GM12878 (cell line): ENCODE measurements around the gene TATDN2. TPM values are rescaled to one million over a fixed set of nuclear protein-coding genes. Genes with fewer than 3 reads are reported as not detected.

Source experiments
- BMI1 ChIP-seq: fragments of 450-650 bp; IDR thresholded peaks from 2 replicates; pipeline ENCODE4 v1.6.1; 2016; ENCODE audit warnings: mild to moderate bottlenecking, moderate library complexity, borderline replicate concordance
- CREM ChIP-seq: IDR thresholded peaks from 2 replicates; pipeline ENCODE4 v1.6.1; 2014; ENCODE audit warnings: antibody characterized with exemption, low read depth
- DPF2 ChIP-seq: fragments of 450-650 bp; IDR thresholded peaks from 2 replicates; pipeline ENCODE4 v1.6.1; 2017; ENCODE audit warnings: mild to moderate bottlenecking
- EED ChIP-seq: sonication (generic); IDR thresholded peaks from 2 replicates; pipeline ENCODE4 v1.6.1; 2016; ENCODE audit warnings: antibody characterized with exemption, low read depth
- EZH2 ChIP-seq: IDR thresholded peaks from 2 replicates; pipeline ENCODE4 v1.6.1; 2012; ENCODE audit warnings: low read depth, mild to moderate bottlenecking, control low read depth, inconsistent platforms, low read length, borderline replicate concordance; ENCODE audit not compliant: control insufficient read depth
- GABPA ChIP-seq: IDR thresholded peaks from 2 replicates; pipeline ENCODE4 v1.6.1; 2014; ENCODE audit warnings: antibody characterized with exemption, low read depth, mild to moderate bottlenecking, inconsistent platforms
- IKZF2 ChIP-seq, 2 experiments: fragments of 450-650 bp; IDR thresholded peaks; 2 replicates each; pipeline ENCODE4 v1.6.1; 2017; ENCODE audit warnings: mild to moderate bottlenecking in 2 of 2, moderate library complexity in 2 of 2
- JUNB ChIP-seq: IDR thresholded peaks from 2 replicates; pipeline ENCODE4 v1.6.1; 2016; ENCODE audit warnings: antibody characterized with exemption, mild to moderate bottlenecking
- JUND ChIP-seq: IDR thresholded peaks from 2 replicates; pipeline ENCODE4 v1.6.1; 2012; ENCODE audit warnings: low read depth, mild to moderate bottlenecking, low read length, improper control_type of control experiment, moderate library complexity
- NFYA ChIP-seq: IDR thresholded peaks from 2 replicates; pipeline ENCODE4 v1.6.1; 2011; ENCODE audit warnings: low read depth, mild to moderate bottlenecking, low read length, improper control_type of control experiment, borderline replicate concordance
- NKRF ChIP-seq: fragments of 450-650 bp; conservative IDR thresholded peaks from 2 replicates; pipeline ENCODE4 v1.6.1; 2017; ENCODE audit warnings: mild to moderate bottlenecking, moderate library complexity
- NRF1 ChIP-seq: conservative IDR thresholded peaks from 2 replicates; pipeline ENCODE4 v1.6.1; 2011; ENCODE audit warnings: mild to moderate bottlenecking, low read depth, low read length, improper control_type of control experiment
- PAX5 ChIP-seq: IDR thresholded peaks from 2 replicates; pipeline ENCODE4 v1.6.1; 2011; ENCODE audit warnings: low read depth, low read length, borderline replicate concordance
- POU2F2 ChIP-seq: IDR thresholded peaks from 3 replicates; pipeline ENCODE4 v1.6.1; 2011; ENCODE audit warnings: low read depth, mild to moderate bottlenecking, low read length, borderline replicate concordance
- RAD51 ChIP-seq: fragments of 450-650 bp; IDR thresholded peaks from 2 replicates; pipeline ENCODE4 v1.6.1; 2016; ENCODE audit warnings: moderate library complexity, mild to moderate bottlenecking, inconsistent platforms
- RCOR1 ChIP-seq: conservative IDR thresholded peaks from 2 replicates; pipeline ENCODE4 v1.6.1; 2012; ENCODE audit warnings: low read depth, low read length, improper control_type of control experiment
- SPI1 ChIP-seq: IDR thresholded peaks from 2 replicates; pipeline ENCODE4 v1.6.1; 2011; ENCODE audit warnings: low read depth, mild to moderate bottlenecking, low read length, moderate library complexity, borderline replicate concordance; ENCODE audit not compliant: insufficient read depth
- SREBF1 ChIP-seq: IDR thresholded peaks from 2 replicates; pipeline ENCODE4 v1.6.1; 2012; ENCODE audit warnings: mild to moderate bottlenecking, low read length
- TAF1 ChIP-seq: IDR thresholded peaks from 2 replicates; pipeline ENCODE4 v1.6.1; 2011; ENCODE audit warnings: mild to moderate bottlenecking, low read depth, low read length, borderline replicate concordance
- TCF7 ChIP-seq: IDR thresholded peaks from 2 replicates; pipeline ENCODE4 v1.6.1; 2014; ENCODE audit warnings: antibody characterized with exemption, borderline replicate concordance
- WRNIP1 ChIP-seq: IDR thresholded peaks from 2 replicates; pipeline ENCODE4 v1.6.1; 2011; ENCODE audit warnings: low read depth, low read length, improper control_type of control experiment, borderline replicate concordance
- YBX1 ChIP-seq: fragments of 450-650 bp; IDR thresholded peaks from 2 replicates; pipeline ENCODE4 v1.6.1; 2016; ENCODE audit warnings: antibody characterized with exemption
- ZBED1 ChIP-seq: IDR thresholded peaks from 2 replicates; pipeline ENCODE4 v1.6.1; 2016; ENCODE audit warnings: borderline replicate concordance
- ZBTB33 ChIP-seq: fragments of 450-650 bp; IDR thresholded peaks from 2 replicates; pipeline ENCODE4 v1.6.1; 2017; ENCODE audit warnings: mild to moderate bottlenecking
- ZNF384 ChIP-seq: IDR thresholded peaks from 2 replicates; pipeline ENCODE4 v1.6.1; 2012; ENCODE audit warnings: low read depth, mild to moderate bottlenecking, low read length, improper control_type of control experiment, borderline replicate concordance
- ZZZ3 ChIP-seq: IDR thresholded peaks from 2 replicates; pipeline ENCODE4 v1.6.1; 2011; ENCODE audit warnings: low read depth; ENCODE audit not compliant: control insufficient read depth, insufficient read length
- polyA plus RNA-seq, 11 experiments: library from polyadenylated mRNA; depleted of rRNA in 4 of 11; unstranded in 6 of 11; stranded (reverse) in 5 of 11; fragments of >200 nt; fragmentation: Nextera tagmentation in 4 of 11; fragmentation: Illumina TruSeq in 1 of 11; extraction: Ambion mirVana in 4 of 11; extraction: Trizol in 1 of 11; gene quantifications; 1 replicate in 1 of 11; 2 replicates in 10 of 11; pipeline versions ENCODE4 v1.2.1 to v1.2.3, GENCODE V29; 2011 to 2016; ENCODE audit warnings: inconsistent platforms in 2 of 11, missing spikeins in 2 of 11, low read depth in 1 of 11
- total RNA-seq, 4 experiments: library from RNA; depleted of rRNA in 3 of 4; stranded (reverse); fragments of >200 nt in 3 of 4; fragmentation: Illumina TruSeq in 1 of 4; extraction: Trizol in 1 of 4; gene quantifications; 2 replicates each; pipeline versions ENCODE4 v1.2.1 to v1.2.3, GENCODE V29; 2013 to 2021
- TF ChIP-seq, protein P1 (sequence below): IDR thresholded peaks from 2 replicates; pipeline ENCODE4 v1.6.1; 2011; ENCODE audit warnings: low read depth, low read length, improper control_type of control experiment, borderline replicate concordance

Gene TATDN2
- total and polyA plus RNA-seq, 10 of the 15 experiments (the other 5 are each of a cell fraction or from before 2014, with no cell fraction given) = 4.2 to 36.5 (median 15.8) TPM

DNA sequence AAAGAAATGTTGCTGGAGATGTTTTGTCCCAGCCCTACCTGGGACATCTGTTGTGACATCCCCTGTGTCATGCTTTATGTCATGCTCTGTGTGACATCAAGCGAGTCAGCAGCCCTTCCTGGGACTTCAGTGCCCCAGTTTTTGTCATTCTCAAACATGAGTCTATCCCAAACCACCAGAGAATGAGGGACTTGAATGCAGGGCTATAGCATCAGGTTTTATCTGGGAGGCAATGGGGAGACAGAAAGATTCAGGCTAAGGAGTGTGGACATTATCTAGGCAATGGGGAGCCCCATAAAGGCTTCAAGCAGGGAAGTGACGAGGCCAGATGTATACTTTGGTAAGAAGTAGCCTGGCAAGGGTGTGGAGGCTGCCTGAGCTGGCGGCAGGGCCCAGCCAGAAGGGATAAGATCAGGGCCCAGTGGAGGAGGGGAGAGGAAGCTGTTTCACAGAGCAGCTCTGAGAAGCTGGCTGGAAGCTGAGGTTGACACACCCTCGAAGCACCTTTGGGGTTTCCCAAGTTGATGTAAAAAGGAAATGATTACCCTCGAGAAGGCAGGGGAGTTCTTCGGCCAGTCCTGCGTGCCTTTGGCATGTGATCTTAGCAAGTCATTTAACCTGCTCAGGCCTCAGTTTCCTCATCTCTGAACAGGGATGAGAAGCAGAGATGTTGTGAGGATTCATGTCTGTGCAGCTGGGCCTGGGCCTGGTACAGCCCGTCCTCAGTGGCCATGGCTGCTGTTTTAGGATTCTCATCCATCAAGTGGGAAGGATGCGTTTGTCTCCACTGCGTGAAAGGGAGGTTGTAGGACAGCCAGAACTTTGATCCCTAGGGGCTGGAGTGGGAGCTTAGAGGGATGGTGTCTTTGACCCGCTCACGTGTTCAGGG is 49.3 kb upstream of the TATDN2 start (continued):
- TF ChIP-seq ZBTB33 = no peak
- peak; percentile 61; the same call in 1 of the 2 replicates for TF ChIP-seq EED
- TF ChIP-seq POU2F2 = no peak
- peak; percentile 76 for TF ChIP-seq CREM
- TF ChIP-seq NRF1 = no peak
- peak; percentile 69; the same call in 1 of the 2 replicates for TF ChIP-seq SPI1
- TF ChIP-seq TAF1 = 0 out of 2 replicates have a peak, but pooled peaks have one; percentile 3
- TF ChIP-seq NFYA = no peak
- peak; percentile 51 to 59; a peak in 3 of 4 replicates for TF ChIP-seq IKZF2 (IDR thresholded peaks at IDR 0.05)
- no peak for TF ChIP-seq EZH2
- no peak for TF ChIP-seq WRNIP1
- no peak for TF ChIP-seq TCF7
- peak; percentile 46; the same call in 1 of the 2 replicates for TF ChIP-seq ZBED1
- no peak for TF ChIP-seq NKRF
- no peak for TF ChIP-seq YBX1
- TF ChIP-seq RAD51 = peak; percentile 65
- peak; percentile 47; the same call in 1 of the 2 replicates for TF ChIP-seq DPF2
- TF ChIP-seq PAX5 = 0 out of 2 replicates have a peak, but pooled peaks have one; percentile 43
- 0 out of 2 replicates have a peak, but pooled peaks have one; percentile 40 for TF ChIP-seq RCOR1
- no peak for TF ChIP-seq ZNF384
- no peak for TF ChIP-seq GABPA
- no peak for TF ChIP-seq BMI1
- TF ChIP-seq SREBF1 = no peak
- no peak for TF ChIP-seq JUND
- TF ChIP-seq, protein P1, sequence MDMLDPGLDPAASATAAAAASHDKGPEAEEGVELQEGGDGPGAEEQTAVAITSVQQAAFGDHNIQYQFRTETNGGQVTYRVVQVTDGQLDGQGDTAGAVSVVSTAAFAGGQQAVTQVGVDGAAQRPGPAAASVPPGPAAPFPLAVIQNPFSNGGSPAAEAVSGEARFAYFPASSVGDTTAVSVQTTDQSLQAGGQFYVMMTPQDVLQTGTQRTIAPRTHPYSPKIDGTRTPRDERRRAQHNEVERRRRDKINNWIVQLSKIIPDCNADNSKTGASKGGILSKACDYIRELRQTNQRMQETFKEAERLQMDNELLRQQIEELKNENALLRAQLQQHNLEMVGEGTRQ = peak; percentile 11; the same call in 1 of the 2 replicates
- TF ChIP-seq ZZZ3 = no peak
- TF ChIP-seq JUNB = peak; percentile 50
